Immature natural killer cell (primary cell): ENCODE measurements around the gene PAM. TPM values are rescaled to one million over a fixed set of nuclear protein-coding genes. Genes with fewer than 3 reads are reported as not detected.
"Not testable (repeated sequence)": the region's sequence is repeated elsewhere in the genome, so short reads cannot be mapped to it uniquely, and the experiment has no call there.

Source experiments
- DNase-seq, 3 donors: peaks; one replicate each; pipeline ENCODE4 v3.0.0; 2022; ENCODE audit warnings: mixed read lengths in 1 of 3
- H3K27ac Mint-ChIP-seq, 6 donors: one replicate each; pipeline ENCODE4 v1.8.0; 2020; ENCODE audit warnings: mixed read lengths in 6 of 6, mild to moderate bottlenecking in 5 of 6, inconsistent platforms in 4 of 6, moderate library complexity in 3 of 6
- H3K27me3 Mint-ChIP-seq, 3 donors: one replicate each; pipeline ENCODE4 v1.8.0; 2020 to 2021; ENCODE audit warnings: low read depth in 3 of 3, mild to moderate bottlenecking in 3 of 3, mixed read lengths in 3 of 3, moderate library complexity in 3 of 3, inconsistent platforms in 1 of 3
- H3K36me3 Mint-ChIP-seq, 3 donors: one replicate each; pipeline ENCODE4 v1.8.0; 2020; ENCODE audit warnings: mixed read lengths in 3 of 3, inconsistent platforms in 2 of 3, mild to moderate bottlenecking in 2 of 3
- H3K4me1 Mint-ChIP-seq, 2 donors: one replicate each; pipeline ENCODE4 v1.8.0; 2020; ENCODE audit warnings: inconsistent platforms in 2 of 2, mild to moderate bottlenecking in 2 of 2, mixed read lengths in 2 of 2, moderate library complexity in 1 of 2
- H3K4me3 Mint-ChIP-seq, 5 donors: one replicate each; pipeline ENCODE4 v1.8.0; 2020; ENCODE audit warnings: mild to moderate bottlenecking in 5 of 5, mixed read lengths in 5 of 5, inconsistent platforms in 3 of 5, moderate library complexity in 3 of 5
- H3K9me3 Mint-ChIP-seq, 6 donors: one replicate each; pipeline ENCODE4 v1.8.0; 2020; ENCODE audit warnings: mild to moderate bottlenecking in 6 of 6, mixed read lengths in 6 of 6, inconsistent platforms in 4 of 6, moderate library complexity in 3 of 6
- polyA plus RNA-seq, 3 donors: library from polyadenylated mRNA; unstranded; fragments of 300-500 nt; fragmentation: Illumina TruSeq; gene quantifications; one replicate each; pipeline ENCODE4 v1.2.3, GENCODE V29; 2021

The PAM gene
- polyA plus RNA-seq, 3 donors from 2014 or later = 55.2 to 96.2 (median 95.6) TPM

DNA sequence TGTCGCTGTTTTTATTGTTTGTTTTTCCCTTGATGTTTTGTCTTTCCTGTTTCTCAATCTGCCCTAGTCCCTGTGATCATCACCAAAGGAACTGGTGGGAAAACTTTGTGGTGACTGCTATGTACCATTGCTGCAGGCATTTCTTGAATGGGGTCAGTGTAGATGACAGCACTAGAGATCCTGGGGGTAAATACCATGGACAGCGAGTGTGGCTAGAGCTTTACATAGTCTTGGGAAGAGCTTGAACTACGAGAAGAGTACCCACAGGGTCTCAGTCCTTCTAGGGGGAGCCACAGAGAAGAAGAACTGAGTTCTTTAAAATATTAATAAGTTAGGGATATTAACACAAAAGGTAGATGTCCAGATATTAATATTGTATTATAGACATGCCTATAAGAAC lies 138.8 kb downstream of the PAM start:
- Mint-ChIP-seq H3K4me3 (no peak overlapping the region), H3K27me3 (peaks cover 0 to 1% (median 0%) of the 10 kb centered on the region in 3 donors), H3K4me1 (peaks cover 41 to 79% of the 10 kb centered on the region in 2 donors), H3K27ac (no peak overlapping the region), H3K9me3 (peaks cover 0 to 2% (median 0%) of the 10 kb centered on the region in 6 donors), H3K36me3 (peaks cover 17 to 21% (median 18%) of the 10 kb centered on the region in 3 donors)
- DNase-seq = no peak

DNA sequence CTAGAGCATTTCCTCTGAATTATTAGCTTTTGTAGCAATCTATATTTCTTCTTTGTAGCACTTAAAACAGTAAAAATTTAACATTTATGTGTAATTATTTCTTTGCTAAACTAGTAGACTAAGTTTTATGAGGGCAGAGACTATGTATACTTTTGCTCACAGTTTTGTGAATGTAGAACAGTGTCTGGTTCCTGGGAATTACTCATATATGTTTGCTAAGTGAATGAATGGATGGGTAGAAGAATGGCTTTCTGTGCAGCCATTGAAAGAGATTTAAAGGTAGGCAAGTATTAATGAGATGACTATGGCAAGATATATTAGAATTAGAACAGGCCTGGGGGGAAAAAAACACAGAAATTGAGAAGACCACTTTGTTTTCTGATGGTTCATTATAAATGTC lies 140.1 kb downstream of the PAM start:
- no peak for DNase-seq
- Mint-ChIP-seq H3K4me3 (no peak overlapping the region), H3K36me3 (peaks cover 16 to 18% (median 17%) of the 10 kb centered on the region in 3 donors), H3K4me1 (peaks cover 38 to 77% of the 10 kb centered on the region in 2 donors), H3K27ac (peak overlapping the region in 3 of 6 donors; percentile 0 to 17 (median 2)), H3K27me3 (peaks cover 0 to 3% (median 0%) of the 10 kb centered on the region in 3 donors), H3K9me3 (peaks cover 0 to 2% (median 0%) of the 10 kb centered on the region in 6 donors)

DNA sequence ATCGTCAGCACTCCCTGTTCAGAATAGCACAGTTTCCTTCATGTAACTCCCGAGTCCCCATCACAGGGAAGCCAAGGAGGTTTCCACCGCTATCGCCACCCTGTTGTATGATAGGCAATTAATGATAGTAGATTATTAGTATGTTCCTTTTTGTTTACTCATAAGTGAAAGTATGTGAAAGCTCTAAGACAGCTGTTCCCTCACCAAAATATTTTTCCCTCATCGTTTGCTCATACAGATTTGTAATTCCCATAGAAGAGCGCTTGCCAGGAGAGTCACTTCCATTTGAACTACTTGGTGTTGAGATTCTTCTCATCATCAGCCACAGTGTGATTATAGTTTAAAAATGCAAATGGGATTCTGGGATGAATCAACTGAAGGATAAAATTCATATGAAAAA lies 140.9 kb downstream of the PAM start:
- no peak overlapping the region for H3K27ac Mint-ChIP-seq

GRCh38 chr5:102901424-102902134 lies 146.5 kb downstream of the PAM start:
- Mint-ChIP-seq H3K36me3 (peaks cover 0 to 14% (median 9%) of the 10 kb centered on the region in 3 donors), H3K4me3 (no peak overlapping the region), H3K9me3 (peaks cover 0 to 2% (median 0%) of the 10 kb centered on the region in 6 donors), H3K4me1 (peaks cover 44 to 79% of the 10 kb centered on the region in 2 donors), H3K27ac (peak overlapping the region; percentile 2 to 80 (median 60)), H3K27me3 (peaks cover 0 to 2% (median 0%) of the 10 kb centered on the region in 3 donors)
- no peak for DNase-seq

More for the DNA sequence above, 140.9 kb downstream of the PAM start:
- Mint-ChIP-seq H3K4me1 (peaks cover 37 to 74% of the 10 kb centered on the region in 2 donors), H3K36me3 (peaks cover 16 to 18% (median 17%) of the 10 kb centered on the region in 3 donors), H3K9me3 (peaks cover 0 to 2% (median 0%) of the 10 kb centered on the region in 6 donors), H3K4me3 (no peak overlapping the region), H3K27me3 (peaks cover 0 to 3% (median 0%) of the 10 kb centered on the region in 3 donors)
- DNase-seq = no peak

GRCh38 chr5:102902135-102902448 lies 147.0 kb downstream of the PAM start:
- H3K4me1 Mint-ChIP-seq = peaks cover 43 to 74% of the 10 kb centered on the region in 2 donors
- peaks cover 0 to 2% (median 0%) of the 10 kb centered on the region in 3 donors for H3K27me3 Mint-ChIP-seq
- peaks cover 0 to 17% (median 9%) of the 10 kb centered on the region in 3 donors for H3K36me3 Mint-ChIP-seq
- no peak overlapping the region for H3K4me3 Mint-ChIP-seq
- DNase-seq = no peak
- H3K9me3 Mint-ChIP-seq = peaks cover 0 to 6% (median 0%) of the 10 kb centered on the region in 6 donors
- H3K27ac Mint-ChIP-seq = peak overlapping the region in 3 of 6 donors; percentile 2 to 54 (median 53)

- H3K27me3 Mint-ChIP-seq = peaks cover 0 to 2% (median 0%) of the 10 kb centered on the region in 3 donors
- no peak overlapping the region for H3K4me3 Mint-ChIP-seq
- H3K4me1 Mint-ChIP-seq = peaks cover 41 to 68% of the 10 kb centered on the region in 2 donors
- H3K36me3 Mint-ChIP-seq = peaks cover 0 to 17% (median 9%) of the 10 kb centered on the region in 3 donors
- H3K9me3 Mint-ChIP-seq = peaks cover 0 to 6% (median 0%) of the 10 kb centered on the region in 6 donors
- DNase-seq = no peak
- peak overlapping the region in 4 of 6 donors; percentile 22 to 54 (median 36) for H3K27ac Mint-ChIP-seq
Measured at GRCh38 chr5:102902647-102903046, 147.5 kb downstream of the PAM start.

- Mint-ChIP-seq H3K4me1 (peaks cover 39 to 63% of the 10 kb centered on the region in 2 donors), H3K27me3 (peaks cover 0 to 2% (median 0%) of the 10 kb centered on the region in 3 donors), H3K27ac (no peak overlapping the region), H3K9me3 (peaks cover 0 to 6% (median under 1%) of the 10 kb centered on the region in 6 donors), H3K36me3 (peaks cover 0 to 17% (median 9%) of the 10 kb centered on the region in 3 donors), H3K4me3 (no peak overlapping the region)
- no peak for DNase-seq
Measured at GRCh38 chr5:102903074-102903871, 148.2 kb downstream of the PAM start.

GRCh38 chr5:102905056-102905455 lies 150.0 kb downstream of the PAM start:
- H3K4me3 Mint-ChIP-seq = no peak overlapping the region
- peaks cover 29 to 65% of the 10 kb centered on the region in 2 donors for H3K4me1 Mint-ChIP-seq
- no peak overlapping the region for H3K27ac Mint-ChIP-seq
- H3K36me3 Mint-ChIP-seq = peaks cover 0 to 17% (median 9%) of the 10 kb centered on the region in 3 donors
- peaks cover 0 to 6% (median under 1%) of the 10 kb centered on the region in 6 donors for H3K9me3 Mint-ChIP-seq
- no peak for DNase-seq
- H3K27me3 Mint-ChIP-seq = no peaks in the 10 kb centered on the region

DNA sequence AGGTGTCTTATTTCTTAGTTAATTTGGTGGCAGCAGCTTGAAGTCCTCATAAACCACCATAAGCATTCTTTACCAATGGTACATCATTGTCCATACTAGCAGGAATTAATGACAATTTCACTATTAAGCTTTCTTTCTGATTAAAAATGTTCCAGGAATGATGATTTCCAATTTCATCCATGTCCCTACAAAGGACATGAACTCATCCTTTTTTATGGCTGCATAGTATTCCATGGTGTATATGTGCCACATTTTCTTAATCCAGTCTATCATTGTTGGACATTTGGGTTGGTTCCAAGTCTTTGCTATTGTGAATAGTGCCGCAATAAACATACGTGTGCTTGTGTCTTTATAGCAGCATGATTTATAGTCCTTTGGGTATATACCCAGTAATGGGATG lies 152.0 kb downstream of the PAM start:
- H3K27me3 Mint-ChIP-seq, H3K9me3 Mint-ChIP-seq, DNase-seq, H3K4me3 Mint-ChIP-seq, H3K27ac Mint-ChIP-seq: not testable (repeated sequence)
- Mint-ChIP-seq H3K4me1 (peaks cover 27 to 70% of the 10 kb centered on the region in 2 donors), H3K36me3 (peaks cover 0 to 17% (median 9%) of the 10 kb centered on the region in 3 donors)

DNA sequence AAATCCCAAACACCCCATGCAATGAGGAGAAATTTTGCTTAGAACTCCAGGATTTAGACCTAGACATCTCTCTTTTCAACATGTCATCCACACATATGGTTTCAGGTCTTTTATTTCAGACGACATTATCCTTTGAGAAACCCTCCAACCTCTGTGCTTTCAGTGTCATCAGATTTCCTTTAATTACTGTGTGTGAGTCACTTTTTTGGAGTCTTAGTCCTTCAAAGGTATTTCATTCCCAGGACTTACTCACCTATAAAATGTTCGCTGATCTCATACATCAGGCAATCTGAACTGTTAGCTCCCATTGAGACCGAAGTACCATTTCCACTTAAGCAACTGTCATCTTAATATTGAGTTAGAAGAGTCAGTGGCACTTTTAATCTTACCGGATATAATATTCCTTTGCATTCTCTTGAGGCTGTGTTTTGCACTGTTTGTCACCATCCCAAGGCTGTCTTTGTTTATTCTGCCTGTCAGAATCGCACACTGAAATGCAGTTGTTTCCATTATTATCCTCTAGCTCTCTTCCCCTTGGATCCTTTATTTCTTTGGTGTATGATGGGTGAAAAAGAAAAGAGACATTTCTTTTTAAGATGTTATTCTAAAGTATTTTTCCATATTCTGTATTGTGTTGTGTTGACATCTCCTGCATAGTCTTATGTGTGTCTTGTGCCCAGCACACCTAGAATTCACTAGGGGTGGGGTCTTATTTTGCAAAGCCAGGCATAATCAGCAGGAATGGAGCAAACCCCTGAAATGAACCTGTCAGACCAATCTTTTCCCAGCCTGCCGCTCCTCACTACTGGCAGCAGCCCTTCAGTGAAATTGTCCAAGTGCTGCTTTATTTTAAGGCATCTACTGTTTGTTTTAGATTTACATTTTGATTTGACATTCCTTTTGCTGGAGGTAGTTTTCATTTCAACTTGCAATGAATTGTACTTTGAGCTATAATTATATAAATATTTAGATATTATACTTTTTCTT lies 155.4 kb downstream of the PAM start:
- Mint-ChIP-seq H3K9me3 (peaks cover 0 to 6% (median under 1%) of the 10 kb centered on the region in 6 donors), H3K27me3 (no peaks in the 10 kb centered on the region), H3K36me3 (peaks cover 4 to 24% (median 11%) of the 10 kb centered on the region in 3 donors), H3K4me3 (no peak overlapping the region), H3K4me1 (peaks cover 23 to 60% of the 10 kb centered on the region in 2 donors), H3K27ac (peak overlapping the region in 1 of 6 donors; percentile 48)
- DNase-seq = no peak

DNA sequence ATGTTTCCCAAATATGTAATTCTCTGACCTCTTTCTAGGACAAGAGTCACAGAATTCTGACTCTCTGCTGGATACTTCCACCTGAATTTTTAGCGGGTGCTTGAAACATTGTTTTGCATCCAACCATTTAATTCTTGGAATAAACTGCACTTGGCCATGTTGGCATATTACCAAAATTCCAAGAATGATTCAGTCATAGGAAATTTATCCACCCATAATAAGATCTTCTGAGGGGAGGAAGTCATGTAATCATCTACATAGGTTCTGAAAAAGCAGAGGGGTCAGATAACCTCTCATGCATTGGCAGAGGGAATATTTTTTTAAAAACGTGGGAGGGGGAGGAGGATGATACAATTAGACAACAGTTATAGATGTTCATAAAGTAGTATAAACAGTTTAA lies 156.9 kb downstream of the PAM start:
- H3K9me3 Mint-ChIP-seq = peaks cover 0 to 3% (median under 1%) of the 10 kb centered on the region in 6 donors

DNA sequence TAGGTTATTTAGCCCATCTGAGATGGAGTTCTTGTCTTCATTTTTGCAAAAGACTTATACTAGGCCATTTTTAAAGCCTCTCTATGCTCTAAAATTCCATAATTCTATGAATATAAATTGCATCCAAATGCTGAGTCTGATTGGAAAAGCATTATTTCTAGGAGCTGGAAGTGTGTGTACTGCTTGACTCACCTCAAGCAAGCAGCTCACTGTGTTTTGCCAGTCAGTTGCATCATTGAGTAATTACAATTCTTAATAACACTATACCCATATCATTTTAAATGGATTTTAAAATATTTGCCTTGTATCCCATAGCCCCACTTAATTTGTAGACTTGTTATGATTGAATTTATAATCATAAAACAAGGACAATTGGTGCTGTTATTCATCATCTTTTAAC lies 161.0 kb downstream of the PAM start:
- H3K27ac Mint-ChIP-seq = no peak overlapping the region
- peaks cover 20 to 29% of the 10 kb centered on the region in 2 donors for H3K4me1 Mint-ChIP-seq
- DNase-seq = no peak
- H3K4me3 Mint-ChIP-seq = no peak overlapping the region
- H3K27me3 Mint-ChIP-seq = no peaks in the 10 kb centered on the region
- H3K36me3 Mint-ChIP-seq = peaks cover 7 to 18% (median 16%) of the 10 kb centered on the region in 3 donors
- H3K9me3 Mint-ChIP-seq = no peaks in the 10 kb centered on the region

More for the DNA sequence above, 156.9 kb downstream of the PAM start:
- Mint-ChIP-seq H3K27ac (no peak overlapping the region), H3K4me1 (peaks cover 23 to 54% of the 10 kb centered on the region in 2 donors), H3K36me3 (peaks cover 4 to 11% (median 5%) of the 10 kb centered on the region in 3 donors), H3K4me3 (no peak overlapping the region), H3K27me3 (no peaks in the 10 kb centered on the region)
- DNase-seq = no peak
